Measurements from ENCODE around the gene RHBDD3. TPM values are rescaled to one million over a fixed set of nuclear protein-coding genes. Genes with fewer than 3 reads are reported as not detected.

The RHBDD3 gene
- total and polyA plus RNA-seq, 2 experiments from 2014 or later = 55.0 to 115 TPM

DNA sequence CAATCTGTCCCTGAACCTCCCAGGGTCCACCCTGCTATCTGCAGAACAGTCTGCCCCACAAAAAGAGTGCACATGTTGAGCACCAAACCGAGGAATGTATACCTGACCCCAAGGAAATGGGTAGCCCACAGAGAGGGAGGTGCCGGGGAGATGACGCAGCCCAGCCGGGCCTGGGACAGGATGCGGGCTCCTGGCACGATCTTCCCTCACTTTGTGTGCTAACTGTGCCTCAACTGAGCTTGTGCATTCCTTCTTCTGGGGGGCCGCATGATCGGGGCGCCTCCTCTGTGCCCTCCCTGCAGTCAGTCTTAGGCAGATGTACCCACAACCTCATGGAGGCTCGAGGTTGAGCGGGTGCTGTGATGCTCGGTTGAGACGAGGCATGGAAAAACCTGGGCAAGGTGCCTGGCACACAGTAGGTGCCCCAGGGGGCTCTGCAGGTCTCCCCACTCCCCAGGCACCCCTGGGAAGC, 41.0 kb upstream of the RHBDD3 start:
- peaks cover 6% of the 10 kb centered on the region for H3K9me3 Mint-ChIP-seq
- peaks cover 25% of the 10 kb centered on the region for H3K27me3 Mint-ChIP-seq (ENCODE audit: insufficient read depth, low read depth, poor library complexity)
- ATAC-seq (no peak), DNase-seq (ENCODE audit: low spot score) (peak; percentile 42)
- H3K4me2 ChIP-seq = no peak overlapping the region
- H2AFZ ChIP-seq = no peak overlapping the region
- H3K4me1 ChIP-seq (ENCODE audit: insufficient read depth) = peaks cover 10% of the 10 kb centered on the region; the same call in 1 of the 2 replicates
- no peaks in the 10 kb centered on the region for H3K79me2 ChIP-seq (replicated peaks; ENCODE audit: insufficient read depth)
- H3K36me3 ChIP-seq (ENCODE audit: insufficient read depth) = no peaks in the 10 kb centered on the region
- H4K20me1 ChIP-seq (replicated peaks; ENCODE audit: insufficient read depth) = peaks cover 3% of the 10 kb centered on the region; the same call in 1 of the 2 replicates
- no peak overlapping the region for H3K27ac Mint-ChIP-seq
- H3K27me3 ChIP-seq (ENCODE audit: insufficient read depth) = peaks cover 13% of the 10 kb centered on the region
- peaks cover 34% of the 10 kb centered on the region for H3K4me1 Mint-ChIP-seq
- peaks cover 21% of the 10 kb centered on the region for H3F3A ChIP-seq (replicated peaks; ENCODE audit: low read depth)
- TF ChIP-seq, protein P1, sequence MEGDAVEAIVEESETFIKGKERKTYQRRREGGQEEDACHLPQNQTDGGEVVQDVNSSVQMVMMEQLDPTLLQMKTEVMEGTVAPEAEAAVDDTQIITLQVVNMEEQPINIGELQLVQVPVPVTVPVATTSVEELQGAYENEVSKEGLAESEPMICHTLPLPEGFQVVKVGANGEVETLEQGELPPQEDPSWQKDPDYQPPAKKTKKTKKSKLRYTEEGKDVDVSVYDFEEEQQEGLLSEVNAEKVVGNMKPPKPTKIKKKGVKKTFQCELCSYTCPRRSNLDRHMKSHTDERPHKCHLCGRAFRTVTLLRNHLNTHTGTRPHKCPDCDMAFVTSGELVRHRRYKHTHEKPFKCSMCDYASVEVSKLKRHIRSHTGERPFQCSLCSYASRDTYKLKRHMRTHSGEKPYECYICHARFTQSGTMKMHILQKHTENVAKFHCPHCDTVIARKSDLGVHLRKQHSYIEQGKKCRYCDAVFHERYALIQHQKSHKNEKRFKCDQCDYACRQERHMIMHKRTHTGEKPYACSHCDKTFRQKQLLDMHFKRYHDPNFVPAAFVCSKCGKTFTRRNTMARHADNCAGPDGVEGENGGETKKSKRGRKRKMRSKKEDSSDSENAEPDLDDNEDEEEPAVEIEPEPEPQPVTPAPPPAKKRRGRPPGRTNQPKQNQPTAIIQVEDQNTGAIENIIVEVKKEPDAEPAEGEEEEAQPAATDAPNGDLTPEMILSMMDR (conservative IDR thresholded peaks at IDR 0.05; ENCODE audit: low read depth in 2 of 2) = no peak
- TF ChIP-seq, protein P2, sequence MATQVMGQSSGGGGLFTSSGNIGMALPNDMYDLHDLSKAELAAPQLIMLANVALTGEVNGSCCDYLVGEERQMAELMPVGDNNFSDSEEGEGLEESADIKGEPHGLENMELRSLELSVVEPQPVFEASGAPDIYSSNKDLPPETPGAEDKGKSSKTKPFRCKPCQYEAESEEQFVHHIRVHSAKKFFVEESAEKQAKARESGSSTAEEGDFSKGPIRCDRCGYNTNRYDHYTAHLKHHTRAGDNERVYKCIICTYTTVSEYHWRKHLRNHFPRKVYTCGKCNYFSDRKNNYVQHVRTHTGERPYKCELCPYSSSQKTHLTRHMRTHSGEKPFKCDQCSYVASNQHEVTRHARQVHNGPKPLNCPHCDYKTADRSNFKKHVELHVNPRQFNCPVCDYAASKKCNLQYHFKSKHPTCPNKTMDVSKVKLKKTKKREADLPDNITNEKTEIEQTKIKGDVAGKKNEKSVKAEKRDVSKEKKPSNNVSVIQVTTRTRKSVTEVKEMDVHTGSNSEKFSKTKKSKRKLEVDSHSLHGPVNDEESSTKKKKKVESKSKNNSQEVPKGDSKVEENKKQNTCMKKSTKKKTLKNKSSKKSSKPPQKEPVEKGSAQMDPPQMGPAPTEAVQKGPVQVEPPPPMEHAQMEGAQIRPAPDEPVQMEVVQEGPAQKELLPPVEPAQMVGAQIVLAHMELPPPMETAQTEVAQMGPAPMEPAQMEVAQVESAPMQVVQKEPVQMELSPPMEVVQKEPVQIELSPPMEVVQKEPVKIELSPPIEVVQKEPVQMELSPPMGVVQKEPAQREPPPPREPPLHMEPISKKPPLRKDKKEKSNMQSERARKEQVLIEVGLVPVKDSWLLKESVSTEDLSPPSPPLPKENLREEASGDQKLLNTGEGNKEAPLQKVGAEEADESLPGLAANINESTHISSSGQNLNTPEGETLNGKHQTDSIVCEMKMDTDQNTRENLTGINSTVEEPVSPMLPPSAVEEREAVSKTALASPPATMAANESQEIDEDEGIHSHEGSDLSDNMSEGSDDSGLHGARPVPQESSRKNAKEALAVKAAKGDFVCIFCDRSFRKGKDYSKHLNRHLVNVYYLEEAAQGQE (IDR thresholded peaks at IDR 0.05; ENCODE audit: unreplicated experiment) = no peak
- no peak for TF ChIP-seq EZH2 (IDR thresholded peaks at IDR 0.05; ENCODE audit: low read depth, unreplicated experiment)
- no peak for TF ChIP-seq EZH2phosphoT487 (IDR thresholded peaks at IDR 0.05; ENCODE audit: unreplicated experiment)
- no peak for TF ChIP-seq ETS1 (IDR thresholded peaks at IDR 0.05)
- no peak for TF ChIP-seq ZNF331 (CRISPR knock-in tag; IDR thresholded peaks at IDR 0.05; ENCODE audit: low read depth)
- no peak for TF ChIP-seq CREB1 (CRISPR knock-in tag; IDR thresholded peaks at IDR 0.05; ENCODE audit: low read depth)
- no peak for TF ChIP-seq JUNB (IDR thresholded peaks at IDR 0.05; ENCODE audit: unreplicated experiment)
- no peak for TF ChIP-seq STAT1 (IDR thresholded peaks at IDR 0.05; ENCODE audit: unreplicated experiment)
- no peak for TF ChIP-seq NANOG (IDR thresholded peaks at IDR 0.05; ENCODE audit: borderline replicate concordance)
- TF ChIP-seq ZNF114 (CRISPR knock-in tag; IDR thresholded peaks at IDR 0.05) = no peak
- TF ChIP-seq POLR2AphosphoS5 (IDR thresholded peaks at IDR 0.05; ENCODE audit: low read depth) = no peak
- TF ChIP-seq, protein P3, sequence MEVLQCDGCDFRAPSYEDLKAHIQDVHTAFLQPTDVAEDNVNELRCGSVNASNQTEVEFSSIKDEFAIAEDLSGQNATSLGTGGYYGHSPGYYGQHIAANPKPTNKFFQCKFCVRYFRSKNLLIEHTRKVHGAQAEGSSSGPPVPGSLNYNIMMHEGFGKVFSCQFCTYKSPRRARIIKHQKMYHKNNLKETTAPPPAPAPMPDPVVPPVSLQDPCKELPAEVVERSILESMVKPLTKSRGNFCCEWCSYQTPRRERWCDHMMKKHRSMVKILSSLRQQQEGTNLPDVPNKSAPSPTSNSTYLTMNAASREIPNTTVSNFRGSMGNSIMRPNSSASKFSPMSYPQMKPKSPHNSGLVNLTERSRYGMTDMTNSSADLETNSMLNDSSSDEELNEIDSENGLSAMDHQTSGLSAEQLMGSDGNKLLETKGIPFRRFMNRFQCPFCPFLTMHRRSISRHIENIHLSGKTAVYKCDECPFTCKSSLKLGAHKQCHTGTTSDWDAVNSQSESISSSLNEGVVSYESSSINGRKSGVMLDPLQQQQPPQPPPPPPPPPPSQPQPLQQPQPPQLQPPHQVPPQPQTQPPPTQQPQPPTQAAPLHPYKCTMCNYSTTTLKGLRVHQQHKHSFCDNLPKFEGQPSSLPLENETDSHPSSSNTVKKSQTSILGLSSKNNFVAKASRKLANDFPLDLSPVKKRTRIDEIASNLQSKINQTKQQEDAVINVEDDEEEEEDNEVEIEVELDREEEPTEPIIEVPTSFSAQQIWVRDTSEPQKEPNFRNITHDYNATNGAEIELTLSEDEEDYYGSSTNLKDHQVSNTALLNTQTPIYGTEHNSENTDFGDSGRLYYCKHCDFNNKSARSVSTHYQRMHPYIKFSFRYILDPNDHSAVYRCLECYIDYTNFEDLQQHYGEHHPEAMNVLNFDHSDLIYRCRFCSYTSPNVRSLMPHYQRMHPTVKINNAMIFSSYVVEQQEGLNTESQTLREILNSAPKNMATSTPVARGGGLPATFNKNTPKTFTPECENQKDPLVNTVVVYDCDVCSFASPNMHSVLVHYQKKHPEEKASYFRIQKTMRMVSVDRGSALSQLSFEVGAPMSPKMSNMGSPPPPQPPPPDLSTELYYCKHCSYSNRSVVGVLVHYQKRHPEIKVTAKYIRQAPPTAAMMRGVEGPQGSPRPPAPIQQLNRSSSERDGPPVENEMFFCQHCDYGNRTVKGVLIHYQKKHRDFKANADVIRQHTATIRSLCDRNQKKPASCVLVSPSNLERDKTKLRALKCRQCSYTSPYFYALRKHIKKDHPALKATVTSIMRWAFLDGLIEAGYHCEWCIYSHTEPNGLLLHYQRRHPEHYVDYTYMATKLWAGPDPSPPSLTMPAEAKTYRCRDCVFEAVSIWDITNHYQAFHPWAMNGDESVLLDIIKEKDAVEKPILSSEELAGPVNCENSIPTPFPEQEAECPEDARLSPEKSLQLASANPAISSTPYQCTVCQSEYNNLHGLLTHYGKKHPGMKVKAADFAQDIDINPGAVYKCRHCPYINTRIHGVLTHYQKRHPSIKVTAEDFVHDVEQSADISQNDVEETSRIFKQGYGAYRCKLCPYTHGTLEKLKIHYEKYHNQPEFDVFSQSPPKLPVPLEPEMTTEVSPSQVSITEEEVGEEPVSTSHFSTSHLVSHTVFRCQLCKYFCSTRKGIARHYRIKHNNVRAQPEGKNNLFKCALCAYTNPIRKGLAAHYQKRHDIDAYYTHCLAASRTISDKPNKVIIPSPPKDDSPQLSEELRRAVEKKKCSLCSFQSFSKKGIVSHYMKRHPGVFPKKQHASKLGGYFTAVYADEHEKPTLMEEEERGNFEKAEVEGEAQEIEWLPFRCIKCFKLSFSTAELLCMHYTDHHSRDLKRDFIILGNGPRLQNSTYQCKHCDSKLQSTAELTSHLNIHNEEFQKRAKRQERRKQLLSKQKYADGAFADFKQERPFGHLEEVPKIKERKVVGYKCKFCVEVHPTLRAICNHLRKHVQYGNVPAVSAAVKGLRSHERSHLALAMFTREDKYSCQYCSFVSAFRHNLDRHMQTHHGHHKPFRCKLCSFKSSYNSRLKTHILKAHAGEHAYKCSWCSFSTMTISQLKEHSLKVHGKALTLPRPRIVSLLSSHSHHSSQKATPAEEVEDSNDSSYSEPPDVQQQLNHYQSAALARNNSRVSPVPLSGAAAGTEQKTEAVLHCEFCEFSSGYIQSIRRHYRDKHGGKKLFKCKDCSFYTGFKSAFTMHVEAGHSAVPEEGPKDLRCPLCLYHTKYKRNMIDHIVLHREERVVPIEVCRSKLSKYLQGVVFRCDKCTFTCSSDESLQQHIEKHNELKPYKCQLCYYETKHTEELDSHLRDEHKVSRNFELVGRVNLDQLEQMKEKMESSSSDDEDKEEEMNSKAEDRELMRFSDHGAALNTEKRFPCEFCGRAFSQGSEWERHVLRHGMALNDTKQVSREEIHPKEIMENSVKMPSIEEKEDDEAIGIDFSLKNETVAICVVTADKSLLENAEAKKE (CRISPR knock-in tag; IDR thresholded peaks at IDR 0.05) = no peak
- H3K36me3 Mint-ChIP-seq (ENCODE audit: low read depth) = peaks cover 2% of the 10 kb centered on the region; the same call in 1 of the 3 replicates
- H3K4me3 Mint-ChIP-seq = peak overlapping the region; percentile 33; the same call in 1 of the 3 replicates
- H3K4me3 ChIP-seq = no peak overlapping the region
- H3K9me2 ChIP-seq (ENCODE audit: insufficient read depth) = no peaks in the 10 kb centered on the region
- no peak overlapping the region for H3K27ac ChIP-seq (ENCODE audit: low read depth)
